ENCODE results near the gene IER2. TPM values are rescaled to one million over a fixed set of nuclear protein-coding genes. Genes with fewer than 3 reads are reported as not detected.

The IER2 gene
- total and polyA plus RNA-seq, 9 of the 15 experiments (the other 6 are each of a cell fraction or from before 2014, with no cell fraction given), result 4.5 to 205 (median 23.7) TPM

DNA sequence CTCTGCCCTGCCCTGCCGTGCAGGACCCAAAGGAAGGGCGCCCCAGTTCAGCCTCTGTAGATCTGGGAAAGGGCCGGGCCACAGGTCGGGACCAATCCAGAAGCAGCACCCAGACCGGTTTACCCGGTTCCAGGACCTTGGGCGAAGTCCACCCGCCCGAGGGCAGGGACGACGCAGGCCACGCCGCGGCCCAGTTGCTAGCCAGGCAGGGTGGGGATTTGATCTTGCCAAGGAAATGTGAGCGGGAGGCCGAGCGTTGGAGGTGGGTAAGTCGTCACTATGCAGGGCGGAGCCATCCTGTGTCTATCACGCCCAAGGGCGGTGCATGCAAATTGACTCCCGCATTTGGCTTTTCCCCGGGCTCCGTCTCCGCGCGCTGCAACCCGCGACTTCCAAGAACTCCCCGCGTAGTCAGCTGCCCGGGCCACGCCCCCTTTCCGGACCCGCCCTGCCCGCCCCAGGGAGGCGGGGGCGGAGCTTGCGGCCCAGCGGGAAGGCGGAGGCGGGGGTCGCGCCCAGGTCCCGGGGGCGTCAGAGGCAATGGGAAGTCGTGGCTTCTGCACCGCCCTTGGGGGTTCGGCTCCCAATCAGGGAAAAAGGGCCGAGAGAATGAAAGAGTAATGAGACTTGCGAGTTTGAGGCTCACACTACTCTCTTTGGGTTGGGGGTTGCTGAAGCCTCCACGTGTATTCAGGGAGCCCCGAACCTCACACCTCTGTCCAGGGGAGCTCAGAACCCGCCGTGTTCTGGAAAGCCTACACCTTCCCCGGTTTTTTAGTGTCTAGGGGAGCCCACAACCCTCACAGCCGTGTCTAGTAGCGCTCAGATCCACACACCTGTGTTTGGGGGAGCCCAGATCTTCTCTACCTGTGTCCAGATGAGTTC, 12.8 kb downstream of the IER2 start (continued):
- TF ChIP-seq, protein P1, sequence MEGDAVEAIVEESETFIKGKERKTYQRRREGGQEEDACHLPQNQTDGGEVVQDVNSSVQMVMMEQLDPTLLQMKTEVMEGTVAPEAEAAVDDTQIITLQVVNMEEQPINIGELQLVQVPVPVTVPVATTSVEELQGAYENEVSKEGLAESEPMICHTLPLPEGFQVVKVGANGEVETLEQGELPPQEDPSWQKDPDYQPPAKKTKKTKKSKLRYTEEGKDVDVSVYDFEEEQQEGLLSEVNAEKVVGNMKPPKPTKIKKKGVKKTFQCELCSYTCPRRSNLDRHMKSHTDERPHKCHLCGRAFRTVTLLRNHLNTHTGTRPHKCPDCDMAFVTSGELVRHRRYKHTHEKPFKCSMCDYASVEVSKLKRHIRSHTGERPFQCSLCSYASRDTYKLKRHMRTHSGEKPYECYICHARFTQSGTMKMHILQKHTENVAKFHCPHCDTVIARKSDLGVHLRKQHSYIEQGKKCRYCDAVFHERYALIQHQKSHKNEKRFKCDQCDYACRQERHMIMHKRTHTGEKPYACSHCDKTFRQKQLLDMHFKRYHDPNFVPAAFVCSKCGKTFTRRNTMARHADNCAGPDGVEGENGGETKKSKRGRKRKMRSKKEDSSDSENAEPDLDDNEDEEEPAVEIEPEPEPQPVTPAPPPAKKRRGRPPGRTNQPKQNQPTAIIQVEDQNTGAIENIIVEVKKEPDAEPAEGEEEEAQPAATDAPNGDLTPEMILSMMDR (IDR thresholded peaks at IDR 0.05 in 2 of 3, conservative IDR thresholded peaks at IDR 0.05 in 1 of 3; ENCODE audit: insufficient read depth in 2 of 3, low read depth in 1 of 3, low read length in 3 of 3), result peak in 1 of 3 experiments; percentile 1; a peak in 1 of 6 replicates
- peak; percentile 7 for TF ChIP-seq CREB1 (IDR thresholded peaks at IDR 0.05)
- peak; percentile 73 for TF ChIP-seq CREB1 (CRISPR knock-in tag; IDR thresholded peaks at IDR 0.05)
- TF ChIP-seq, protein P2, sequence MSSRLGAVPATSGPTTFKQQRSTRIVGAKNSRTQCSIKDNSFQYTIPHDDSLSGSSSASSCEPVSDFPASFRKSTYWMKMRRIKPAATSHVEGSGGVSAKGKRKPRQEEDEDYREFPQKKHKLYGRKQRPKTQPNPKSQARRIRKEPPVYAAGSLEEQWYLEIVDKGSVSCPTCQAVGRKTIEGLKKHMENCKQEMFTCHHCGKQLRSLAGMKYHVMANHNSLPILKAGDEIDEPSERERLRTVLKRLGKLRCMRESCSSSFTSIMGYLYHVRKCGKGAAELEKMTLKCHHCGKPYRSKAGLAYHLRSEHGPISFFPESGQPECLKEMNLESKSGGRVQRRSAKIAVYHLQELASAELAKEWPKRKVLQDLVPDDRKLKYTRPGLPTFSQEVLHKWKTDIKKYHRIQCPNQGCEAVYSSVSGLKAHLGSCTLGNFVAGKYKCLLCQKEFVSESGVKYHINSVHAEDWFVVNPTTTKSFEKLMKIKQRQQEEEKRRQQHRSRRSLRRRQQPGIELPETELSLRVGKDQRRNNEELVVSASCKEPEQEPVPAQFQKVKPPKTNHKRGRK (tag; IDR thresholded peaks at IDR 0.05), result no peak
- peak; percentile 74 for TF ChIP-seq BHLHE40 (IDR thresholded peaks at IDR 0.05; ENCODE audit: low read length)
- TF ChIP-seq CBX1 (IDR thresholded peaks at IDR 0.05; ENCODE audit: low read depth), result peak; percentile 75
- TF ChIP-seq GATAD2B (IDR thresholded peaks at IDR 0.05; ENCODE audit: borderline replicate concordance), result peak; percentile 75; the same call in 1 of the 2 replicates
- TF ChIP-seq HNRNPLL (IDR thresholded peaks at IDR 0.05; ENCODE audit: low read depth, low read length, poor library complexity, severe bottlenecking), result peak; percentile 49
- no peak for TF ChIP-seq ZNF57 (CRISPR knock-in tag; IDR thresholded peaks at IDR 0.05)
- peak; percentile 82 for TF ChIP-seq CXXC5 (CRISPR knock-in tag; IDR thresholded peaks at IDR 0.05)
- no peak for TF ChIP-seq MAFF (IDR thresholded peaks at IDR 0.05; ENCODE audit: low read length)
- TF ChIP-seq POLR2G (IDR thresholded peaks at IDR 0.05; ENCODE audit: low read depth, low read length), result peak; percentile 95
- TF ChIP-seq, protein P3, sequence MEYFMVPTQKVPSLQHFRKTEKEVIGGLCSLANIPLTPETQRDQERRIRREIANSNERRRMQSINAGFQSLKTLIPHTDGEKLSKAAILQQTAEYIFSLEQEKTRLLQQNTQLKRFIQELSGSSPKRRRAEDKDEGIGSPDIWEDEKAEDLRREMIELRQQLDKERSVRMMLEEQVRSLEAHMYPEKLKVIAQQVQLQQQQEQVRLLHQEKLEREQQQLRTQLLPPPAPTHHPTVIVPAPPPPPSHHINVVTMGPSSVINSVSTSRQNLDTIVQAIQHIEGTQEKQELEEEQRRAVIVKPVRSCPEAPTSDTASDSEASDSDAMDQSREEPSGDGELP (CRISPR knock-in tag; IDR thresholded peaks at IDR 0.05; ENCODE audit: borderline replicate concordance), result peak; percentile 97
- TF ChIP-seq, protein P4, sequence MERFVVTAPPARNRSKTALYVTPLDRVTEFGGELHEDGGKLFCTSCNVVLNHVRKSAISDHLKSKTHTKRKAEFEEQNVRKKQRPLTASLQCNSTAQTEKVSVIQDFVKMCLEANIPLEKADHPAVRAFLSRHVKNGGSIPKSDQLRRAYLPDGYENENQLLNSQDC (CRISPR knock-in tag; IDR thresholded peaks at IDR 0.05), result no peak
- TF ChIP-seq HMG20A (CRISPR knock-in tag; conservative IDR thresholded peaks at IDR 0.05), result no peak
- TF ChIP-seq SIN3A (IDR thresholded peaks at IDR 0.05; ENCODE audit: borderline replicate concordance in 2 of 2, control insufficient read depth in 1 of 2, low read depth in 2 of 2, low read length in 2 of 2), result 0 out of 4 replicates have a peak, but pooled peaks of 1 of the 2 experiments have one; percentile 35
